C1 segment of cervical spinal cord (tissue), 14 donors: ENCODE measurements around the gene CNKSR1.
"Not testable (repeated sequence)": the region's sequence is repeated elsewhere in the genome, so short reads cannot be mapped to it uniquely, and the experiment has no call there.

Source experiments
- DNase-seq, 14 donors: peaks; one replicate each; lab custom pipeline; 2025; lab: John Stamatoyannopoulos, UW

Gene CNKSR1

GRCh38 chr1:26225033-26225831, 47.9 kb downstream of the CNKSR1 start:
- peak in 10 of 14 donors; percentile 15 to 60 (median 32) for DNase-seq

- DNase-seq, result not testable (repeated sequence)
These were observed 53.4 kb downstream of the CNKSR1 start for GRCh38 chr1:26230682-26231081.

- DNase-seq, result peak; percentile 89 to 98 (median 97)
These were observed 56.8 kb downstream of the CNKSR1 start, which contains the start of gene CEP85 for GRCh38 chr1:26233903-26234643. TSS of gene CEP85 (plus strand) at chr1:26234200. CDS start at chr1:26239784, 5,584 bp downstream.

GRCh38 chr1:26234644-26235370, 57.5 kb downstream of the CNKSR1 start:
- DNase-seq, result peak in 5 of 14 donors; percentile 16 to 39 (median 34)

GRCh38 chr1:26237230-26237966, 60.1 kb downstream of the CNKSR1 start:
- DNase-seq, result no peak
